Common myeloid progenitor, CD34-positive (primary cell): ENCODE data around the gene FLOT2.
"Not testable (repeated sequence)": the region's sequence is repeated elsewhere in the genome, so short reads cannot be mapped to it uniquely, and the experiment has no call there.

Experiments
- CTCF ChIA-PET: fragments of 350-600 bp; sonication (Branson Sonifier 250); formaldehyde crosslinking; loops from one replicate; lab custom pipeline; 2021; ENCODE audit warnings: antibody characterized with exemption; lab: Charles Lee
- POLR2A ChIA-PET: fragments of 350-600 bp; sonication (Branson Sonifier 250); formaldehyde crosslinking; loops from one replicate; lab custom pipeline; 2021; ENCODE audit warnings: antibody characterized with exemption; lab: Charles Lee
- DNase-seq, 3 donors: peaks; one replicate each; pipeline versions ENCODE4 v3.0.0 to v3.0.0-alpha.2; 2013
- H3K27ac ChIP-seq, 2 experiments: 1 replicate in 1 of 2; 2 replicates in 1 of 2; pipeline ENCODE4 v1.7.0; 2013; ENCODE audit warnings: inconsistent platforms in 2 of 2, low read length in 2 of 2, mild to moderate bottlenecking in 2 of 2, low read depth in 1 of 2, moderate library complexity in 1 of 2; ENCODE audit not compliant: severe bottlenecking in 2 of 2, insufficient read depth in 1 of 2, poor library complexity in 1 of 2
- H3K27me3 ChIP-seq, 5 experiments: replicated peaks in 2 of 5; 1 replicate in 3 of 5; 2 replicates in 2 of 5; pipeline versions ENCODE4 v1.6.1 to v1.7.0; 2013; ENCODE audit warnings: low read length in 4 of 5, mild to moderate bottlenecking in 2 of 5, moderate library complexity in 2 of 5, inconsistent platforms in 1 of 5; ENCODE audit not compliant: insufficient read depth in 5 of 5, control insufficient read depth in 4 of 5
- H3K36me3 ChIP-seq, 4 experiments: 1 replicate in 2 of 4; 2 replicates in 2 of 4; pipeline versions ENCODE4 v1.6.1 to v1.7.0; 2013; ENCODE audit warnings: low read length in 3 of 4, control low read depth in 1 of 4, mild to moderate bottlenecking in 1 of 4; ENCODE audit not compliant: control insufficient read depth in 4 of 4, insufficient read depth in 4 of 4
- H3K4me1 ChIP-seq, 4 experiments: 1 replicate in 3 of 4; 2 replicates in 1 of 4; pipeline versions ENCODE4 v1.6.1 to v1.7.1; 2013; ENCODE audit warnings: low read length in 3 of 4, mild to moderate bottlenecking in 3 of 4, control low read depth in 1 of 4, inconsistent platforms in 1 of 4, moderate library complexity in 1 of 4; ENCODE audit not compliant: control insufficient read depth in 4 of 4, insufficient read depth in 4 of 4; ENCODE audit errors: control extremely low read depth in 1 of 4
- H3K4me3 ChIP-seq, 7 experiments: 1 replicate in 4 of 7; 2 replicates in 3 of 7; pipeline versions ENCODE4 v1.5.1 to v1.7.0; 2013; ENCODE audit warnings: mild to moderate bottlenecking in 7 of 7, low read length in 6 of 7, moderate library complexity in 6 of 7, inconsistent platforms in 2 of 7, low read depth in 2 of 7, control low read depth in 1 of 7; ENCODE audit not compliant: insufficient read depth in 4 of 7, control insufficient read depth in 1 of 7; ENCODE audit errors: extremely low read depth in 1 of 7
- H3K9me3 ChIP-seq, 5 experiments: 1 replicate in 4 of 5; 2 replicates in 1 of 5; pipeline versions ENCODE4 v1.6.1 to v1.7.1; 2013; ENCODE audit warnings: low read length in 4 of 5, mild to moderate bottlenecking in 2 of 5, inconsistent platforms in 1 of 5, low read depth in 1 of 5, moderate library complexity in 1 of 5; ENCODE audit not compliant: control insufficient read depth in 4 of 5, insufficient read depth in 2 of 5; ENCODE audit errors: control extremely low read depth in 1 of 5
- WGBS: methylation state at CpG from one replicate; pipeline ENCODE4 v1.1.5; 2013; ENCODE audit not compliant: insufficient coverage; 5-methylcytosine and 5-hydroxymethylcytosine counted together

FLOT2 gene

GRCh38 chr17:28846231-28846630 is 51.3 kb downstream of the FLOT2 start:
- POLR2A ChIA-PET, result interaction anchor here (0.6 kb wide), 1 partner anchor 76 kb away, joined by 4 read pairs; no protein-coding TSS in a partner anchor
- CTCF ChIA-PET, result interaction anchor here (1.2 to 2.1 kb wide), 2 partner anchors 53 to 83 kb away, joined by 6 read pairs; no protein-coding TSS in a partner anchor
- 97% methylated on average over 8 of the region's 10 CpGs for WGBS

GRCh38 chr17:28843816-28844148 is 53.8 kb downstream of the FLOT2 start:
- CTCF ChIA-PET, result interaction anchor here (0.7 to 2.7 kb wide), 4 partner anchors 31 to 110 kb away, joined by 3 to 27 read pairs (median 4); no protein-coding TSS in a partner anchor
- H3K4me1 ChIP-seq, result peaks cover 5 to 18% (median 12%) of the 10 kb centered on the region in 4 experiments
- POLR2A ChIA-PET, result no interaction called here
- H3K4me3 ChIP-seq, result no peak overlapping the region
- no peak for DNase-seq
- 98% methylated on average over 6 of the region's 6 CpGs for WGBS
- H3K36me3 ChIP-seq, result no peaks in the 10 kb centered on the region
- H3K27me3 ChIP-seq, result no peaks in the 10 kb centered on the region
- no peak overlapping the region for H3K27ac ChIP-seq
- H3K9me3 ChIP-seq, result no peaks in the 10 kb centered on the region

More at GRCh38 chr17:28846231-28846630, 51.3 kb downstream of the FLOT2 start:
- Histone ChIP-seq H3K36me3 (no peaks in the 10 kb centered on the region), H3K27me3 (no peaks in the 10 kb centered on the region), H3K9me3 (no peaks in the 10 kb centered on the region), H3K27ac (no peak overlapping the region), H3K4me3 (no peak overlapping the region), H3K4me1 (peaks cover 5 to 12% (median 11%) of the 10 kb centered on the region in 4 experiments)
- no peak for DNase-seq

- H3K4me3 ChIP-seq, result peak within 1 kb of the TSS; percentile 68 to 96 (median 83)
- peak within 1 kb of the TSS; percentile 84 to 87 for H3K27ac ChIP-seq
- no peaks in the 10 kb centered on the region for H3K9me3 ChIP-seq
- H3K36me3 ChIP-seq, result no peaks in the 10 kb centered on the region
- peaks cover 5 to 18% (median 12%) of the 10 kb centered on the region in 4 experiments for H3K4me1 ChIP-seq
- no peaks in the 10 kb centered on the region for H3K27me3 ChIP-seq
- ChIA-PET CTCF (interaction anchor here (0.9 to 2.7 kb wide), 13 partner anchors 11 to 115 kb away, joined by 3 to 27 read pairs (median 4); no protein-coding TSS in a partner anchor), POLR2A (interaction anchor here (0.5 to 1.9 kb wide), 2 partner anchors 30 to 277 kb away, joined by 3 to 15 read pairs; no protein-coding TSS in a partner anchor)
- DNase-seq, result peak; percentile 84 to 92 (median 91)
- WGBS, result 0% methylated on average over 42 of the region's 44 CpGs
These were observed 55.1 kb downstream of the FLOT2 start, which contains the start of gene FAM222B for GRCh38 chr17:28842282-28843012. Gene FAM222B, minus strand, starts transcription at chr17:28842790. Its CDS starts 76,123 bp downstream, at chr17:28766667.

GRCh38 chr17:28841901-28842281 is 55.6 kb downstream of the FLOT2 start:
- Histone ChIP-seq H3K4me1 (peaks cover 5 to 18% (median 12%) of the 10 kb centered on the region in 4 experiments), H3K27me3 (no peaks in the 10 kb centered on the region), H3K9me3 (no peaks in the 10 kb centered on the region), H3K4me3 (peak overlapping the region; percentile 68 to 96 (median 83)), H3K36me3 (no peaks in the 10 kb centered on the region), H3K27ac (peak overlapping the region; percentile 84 to 87)
- 0% methylated on average over 5 of the region's 6 CpGs for WGBS
- ChIA-PET CTCF (interaction anchor here (0.7 to 2.7 kb wide), 15 partner anchors 11 to 115 kb away, joined by 3 to 27 read pairs (median 4); no protein-coding TSS in a partner anchor), POLR2A (interaction anchor here (0.5 to 1.9 kb wide), 2 partner anchors 30 to 277 kb away, joined by 3 to 15 read pairs; no protein-coding TSS in a partner anchor)
- no peak for DNase-seq

GRCh38 chr17:28839221-28839620 is 58.3 kb downstream of the FLOT2 start:
- peaks cover 0 to 3% (median under 1%) of the 10 kb centered on the region in 4 experiments for H3K36me3 ChIP-seq
- H3K4me3 ChIP-seq, result no peak overlapping the region
- H3K27me3 ChIP-seq, result no peaks in the 10 kb centered on the region
- peak overlapping the region in 1 of 2 experiments; percentile 34 for H3K27ac ChIP-seq
- CTCF ChIA-PET, result interaction anchor here (0.6 to 1.6 kb wide), 3 partner anchors 11 to 74 kb away, joined by 3 read pairs; no protein-coding TSS in a partner anchor
- POLR2A ChIA-PET, result no interaction called here
- WGBS, result 80% methylated on average over 1 of the region's 2 CpGs
- DNase-seq, result no peak
- no peaks in the 10 kb centered on the region for H3K9me3 ChIP-seq
- peaks cover 5 to 18% (median 12%) of the 10 kb centered on the region in 4 experiments for H3K4me1 ChIP-seq

- H3K4me3 ChIP-seq, H3K9me3 ChIP-seq, POLR2A ChIA-PET, H3K27me3 ChIP-seq, DNase-seq, H3K36me3 ChIP-seq, H3K27ac ChIP-seq, H3K4me1 ChIP-seq: not testable (repeated sequence)
- CTCF ChIA-PET, result interaction anchor here (1.1 to 1.3 kb wide), 3 partner anchors 11 to 109 kb away, joined by 3 to 6 read pairs (median 3); no protein-coding TSS in a partner anchor
- WGBS, result 100% methylated on average over 2 of the region's 10 CpGs
These were observed 61.0 kb downstream of the FLOT2 start for GRCh38 chr17:28836541-28836940.
